Esophagus muscularis mucosa (tissue), 3 donors: ENCODE data around the gene HEBP2.

Experiments used
- CTCF ChIP-seq, 3 experiments: fragments of 200-600 bp in 2 of 3; fragments of 450-650 bp in 1 of 3; sonication (generic) in 2 of 3; IDR thresholded peaks; one replicate each; pipeline ENCODE4 v1.5.1; 2017 to 2019; ENCODE audit warnings: antibody characterized with exemption in 3 of 3, mild to moderate bottlenecking in 2 of 3, moderate library complexity in 1 of 3
- POLR2AphosphoS5 ChIP-seq, 2 donors: sonication (generic); formaldehyde crosslinking; IDR thresholded peaks; one replicate each; pipeline ENCODE4 v1.6.1; 2017; ENCODE audit warnings: antibody characterized with exemption in 2 of 2

GRCh38 chr6:138372711-138373463 lies 31.1 kb upstream of the HEBP2 start:
- TF ChIP-seq CTCF (IDR thresholded peaks at IDR 0.05) (peak in 1 of 3 experiments; percentile 15), POLR2AphosphoS5 (IDR thresholded peaks at IDR 0.05) (no peak)
